SJCRH30 (cell line): Measurements from ENCODE around the gene ST13. TPM values are rescaled to one million over a fixed set of nuclear protein-coding genes. Genes with fewer than 3 reads are reported as not detected.

Experiments used
- DNase-seq, 2 experiments: peaks; one replicate each; pipeline ENCODE4 v3.0.0-alpha.2; 2015 to 2020
- H3K27ac ChIP-seq: fragments of 250-450 bp; sonication (Bioruptor Pico); 2 replicates; pipeline ENCODE4 v1.5.1; 2020; ENCODE audit warnings: mild to moderate bottlenecking, moderate library complexity
- H3K27me3 ChIP-seq: fragments of 250-450 bp; sonication (Bioruptor Pico); 2 replicates; pipeline ENCODE4 v1.5.1; 2020; ENCODE audit warnings: mild to moderate bottlenecking, moderate library complexity
- H3K36me3 ChIP-seq: fragments of 250-450 bp; sonication (Bioruptor Pico); 2 replicates; pipeline ENCODE4 v1.5.1; 2020; ENCODE audit warnings: mild to moderate bottlenecking, moderate library complexity
- H3K4me1 ChIP-seq: fragments of 250-450 bp; sonication (Bioruptor Pico); 2 replicates; pipeline ENCODE4 v1.5.1; 2020; ENCODE audit warnings: mild to moderate bottlenecking, moderate library complexity
- H3K4me3 ChIP-seq: fragments of 250-450 bp; sonication (Bioruptor Pico); 2 replicates; pipeline ENCODE4 v1.5.1; 2020; ENCODE audit warnings: mild to moderate bottlenecking, moderate library complexity
- H3K9me3 ChIP-seq: fragments of 250-450 bp; sonication (Bioruptor Pico); replicated peaks from 2 replicates; pipeline ENCODE4 v1.5.1; 2020; ENCODE audit warnings: mild to moderate bottlenecking, moderate library complexity
- total RNA-seq: library from RNA; depleted of rRNA; stranded (reverse); fragments of >200 nt; shearing (Covaris generic); gene quantifications from 2 replicates; pipeline ENCODE4 v1.2.3, GENCODE V29; 2014

The ST13 gene
- total RNA-seq, 1 experiment from 2014 or later, result 285 TPM

- Histone ChIP-seq H3K4me1 (peaks cover 8% of the 10 kb centered on the region), H3K9me3 (no peaks in the 10 kb centered on the region), H3K27me3 (no peaks in the 10 kb centered on the region), H3K4me3 (peak within 1 kb of the TSS; percentile 99), H3K36me3 (peaks cover 9% of the 10 kb centered on the region), H3K27ac (peak within 1 kb of the TSS; percentile 73)
- peak; percentile 81 to 89 for DNase-seq
These were observed 37.5 kb downstream of the ST13 start, which contains the start of gene SLC25A17 for GRCh38 chr22:40818747-40819598. Gene SLC25A17, minus strand, starts transcription at chr22:40819346. Its CDS starts 98 bp downstream, at chr22:40819248.

- Histone ChIP-seq H3K4me3 (peak overlapping the region; percentile 99), H3K27ac (no peak overlapping the region), H3K4me1 (peaks cover 8% of the 10 kb centered on the region), H3K27me3 (no peaks in the 10 kb centered on the region), H3K36me3 (peaks cover 5% of the 10 kb centered on the region), H3K9me3 (no peaks in the 10 kb centered on the region)
- DNase-seq, result no peak
These were observed 38.2 kb downstream of the ST13 start for GRCh38 chr22:40818192-40818746.

GRCh38 chr22:40817737-40818136 is 38.7 kb downstream of the ST13 start:
- H3K9me3 ChIP-seq, result no peaks in the 10 kb centered on the region
- H3K27ac ChIP-seq, result no peak overlapping the region
- H3K4me1 ChIP-seq, result peaks cover 8% of the 10 kb centered on the region
- peaks cover 5% of the 10 kb centered on the region; the same call in 1 of the 2 replicates for H3K36me3 ChIP-seq
- no peak overlapping the region; the same call in 1 of the 2 replicates for H3K4me3 ChIP-seq
- DNase-seq, result no peak
- no peaks in the 10 kb centered on the region for H3K27me3 ChIP-seq

GRCh38 chr22:40813912-40814315 is 42.5 kb downstream of the ST13 start:
- no peak overlapping the region for H3K27ac ChIP-seq

GRCh38 chr22:40808018-40808841 is 48.2 kb downstream of the ST13 start:
- no peak for DNase-seq
- no peaks in the 10 kb centered on the region for H3K9me3 ChIP-seq
- H3K27me3 ChIP-seq, result no peaks in the 10 kb centered on the region
- H3K4me1 ChIP-seq, result no peaks in the 10 kb centered on the region
- peaks cover 3% of the 10 kb centered on the region for H3K36me3 ChIP-seq
- H3K4me3 ChIP-seq, result no peak overlapping the region
- no peak overlapping the region for H3K27ac ChIP-seq

More at GRCh38 chr22:40813912-40814315, 42.5 kb downstream of the ST13 start:
- H3K36me3 ChIP-seq, result no peaks in the 10 kb centered on the region; the same call in 1 of the 2 replicates
- DNase-seq, result no peak
- H3K27me3 ChIP-seq, result no peaks in the 10 kb centered on the region
- no peak overlapping the region for H3K4me3 ChIP-seq
- no peaks in the 10 kb centered on the region for H3K9me3 ChIP-seq
- H3K4me1 ChIP-seq, result peaks cover 4% of the 10 kb centered on the region; the same call in 1 of the 2 replicates

GRCh38 chr22:40806711-40807110 is 49.7 kb downstream of the ST13 start:
- Histone ChIP-seq H3K4me3 (no peak overlapping the region), H3K4me1 (no peaks in the 10 kb centered on the region), H3K9me3 (no peaks in the 10 kb centered on the region), H3K27me3 (no peaks in the 10 kb centered on the region), H3K36me3 (peaks cover 3% of the 10 kb centered on the region; the same call in 1 of the 2 replicates), H3K27ac (no peak overlapping the region)
- DNase-seq, result no peak

GRCh38 chr22:40805699-40806203 is 50.7 kb downstream of the ST13 start:
- no peaks in the 10 kb centered on the region for H3K4me1 ChIP-seq
- no peaks in the 10 kb centered on the region for H3K9me3 ChIP-seq
- H3K27ac ChIP-seq, result no peak overlapping the region
- DNase-seq, result no peak
- H3K36me3 ChIP-seq, result peaks cover 3% of the 10 kb centered on the region; the same call in 1 of the 2 replicates
- H3K4me3 ChIP-seq, result no peak overlapping the region
- no peaks in the 10 kb centered on the region for H3K27me3 ChIP-seq

GRCh38 chr22:40805239-40805638 is 51.2 kb downstream of the ST13 start:
- DNase-seq, result no peak
- H3K4me1 ChIP-seq, result no peaks in the 10 kb centered on the region
- no peak overlapping the region for H3K4me3 ChIP-seq
- peaks cover 3% of the 10 kb centered on the region; the same call in 1 of the 2 replicates for H3K36me3 ChIP-seq
- H3K9me3 ChIP-seq, result no peaks in the 10 kb centered on the region
- H3K27ac ChIP-seq, result no peak overlapping the region
- no peaks in the 10 kb centered on the region for H3K27me3 ChIP-seq

- no peak for DNase-seq
- Histone ChIP-seq H3K9me3 (no peaks in the 10 kb centered on the region), H3K27me3 (no peaks in the 10 kb centered on the region), H3K4me3 (no peak overlapping the region), H3K4me1 (no peaks in the 10 kb centered on the region), H3K36me3 (peaks cover 3% of the 10 kb centered on the region; the same call in 1 of the 2 replicates), H3K27ac (no peak overlapping the region)
These were observed 53.1 kb downstream of the ST13 start for GRCh38 chr22:40803321-40803720.

GRCh38 chr22:40799008-40799407 is 57.4 kb downstream of the ST13 start:
- no peak for DNase-seq
- Histone ChIP-seq H3K4me3 (no peak overlapping the region), H3K27ac (no peak overlapping the region), H3K27me3 (no peaks in the 10 kb centered on the region), H3K9me3 (no peaks in the 10 kb centered on the region), H3K36me3 (peaks cover 5% of the 10 kb centered on the region), H3K4me1 (peaks cover 6% of the 10 kb centered on the region; the same call in 1 of the 2 replicates)

- DNase-seq, result no peak
- Histone ChIP-seq H3K27ac (no peak overlapping the region), H3K4me3 (no peak overlapping the region)
These were observed 59.0 kb downstream of the ST13 start for GRCh38 chr22:40797427-40797826.

GRCh38 chr22:40792451-40792850 is 64.0 kb downstream of the ST13 start:
- Histone ChIP-seq H3K36me3 (peaks cover 13% of the 10 kb centered on the region), H3K4me3 (no peak overlapping the region), H3K4me1 (peaks cover 6% of the 10 kb centered on the region; the same call in 1 of the 2 replicates), H3K27ac (no peak overlapping the region), H3K9me3 (no peaks in the 10 kb centered on the region), H3K27me3 (no peaks in the 10 kb centered on the region)
- DNase-seq, result no peak

More at GRCh38 chr22:40797427-40797826, 59.0 kb downstream of the ST13 start:
- peaks cover 2% of the 10 kb centered on the region for H3K36me3 ChIP-seq
- H3K27me3 ChIP-seq, result no peaks in the 10 kb centered on the region
- H3K9me3 ChIP-seq, result no peaks in the 10 kb centered on the region
- H3K4me1 ChIP-seq, result peaks cover 6% of the 10 kb centered on the region; the same call in 1 of the 2 replicates

- H3K27ac ChIP-seq, result no peak overlapping the region
- no peaks in the 10 kb centered on the region for H3K27me3 ChIP-seq
- no peaks in the 10 kb centered on the region for H3K9me3 ChIP-seq
These were observed 65.2 kb downstream of the ST13 start for GRCh38 chr22:40791241-40791640.

GRCh38 chr22:40789131-40789530 is 67.3 kb downstream of the ST13 start:
- Histone ChIP-seq H3K4me1 (0 out of 2 replicates have a peak, but pooled peaks cover 4% of the 10 kb centered on the region), H3K4me3 (no peak overlapping the region), H3K27ac (no peak overlapping the region), H3K36me3 (peaks cover 14% of the 10 kb centered on the region), H3K27me3 (no peaks in the 10 kb centered on the region), H3K9me3 (no peaks in the 10 kb centered on the region)
- no peak for DNase-seq

More at GRCh38 chr22:40791241-40791640, 65.2 kb downstream of the ST13 start:
- no peak for DNase-seq
- no peak overlapping the region for H3K4me3 ChIP-seq
- peaks cover 13% of the 10 kb centered on the region for H3K36me3 ChIP-seq
- H3K4me1 ChIP-seq, result 0 out of 2 replicates have a peak, but pooled peaks cover 4% of the 10 kb centered on the region
